ENCODE measurements around the gene MED15. TPM values are rescaled to one million over a fixed set of nuclear protein-coding genes. Genes with fewer than 3 reads are reported as not detected.

The MED15 gene
- total RNA-seq, 3 donors from 2014 or later (not counting 1 experiment from before 2014, with no cell fraction given): 269 to 291 (median 270) TPM

GRCh38 chr22:20636945-20637344, 129.5 kb downstream of the MED15 start:
- H3K4me1 ChIP-seq (ENCODE audit: control insufficient read depth, insufficient read depth, low read length): peaks cover 15% of the 10 kb centered on the region
- ATAC-seq (no peak), DNase-seq (no peak)
- H3K27me3 ChIP-seq (ENCODE audit: control insufficient read depth, insufficient read depth, low read length): no peaks in the 10 kb centered on the region
- H3K27ac ChIP-seq (ENCODE audit: low read length): no peak overlapping the region
- H3K27ac Mint-ChIP-seq: no peak overlapping the region
- no peak for TF ChIP-seq CTCF (IDR thresholded peaks at IDR 0.05)
- H3K4me1 Mint-ChIP-seq: peaks cover 4 to 6% of the 10 kb centered on the region in 2 donors
- WGBS (ENCODE audit: insufficient coverage): 85% methylated on average over 2 of the region's 2 CpGs
- no peaks in the 10 kb centered on the region for H3K36me3 Mint-ChIP-seq
- H3K9me3 Mint-ChIP-seq: no peaks in the 10 kb centered on the region
- H3K9me3 ChIP-seq (ENCODE audit: control insufficient read depth, insufficient read depth, low read length): no peaks in the 10 kb centered on the region
- no peaks in the 10 kb centered on the region for H3K36me3 ChIP-seq (ENCODE audit: control insufficient read depth, insufficient read depth, low read length)
- H3K4me3 ChIP-seq (ENCODE audit: low read length): no peak overlapping the region
- intact Hi-C loops (cut with micrococcal nuclease): no loop called here
- no peak overlapping the region for H3K4me3 Mint-ChIP-seq
- H3K27me3 Mint-ChIP-seq (ENCODE audit: low read depth in 2 of 2): peaks cover 0 to 11% of the 10 kb centered on the region in 2 donors

Other genes starting within 250 kb of the MED15 start
- gene RTN4R, start 239.3 kb upstream of the MED15 start, total RNA-seq: 1 to 10 TPM; 1.2 to 2.9 (median 1.6) TPM
- gene DGCR6L, start 187.6 kb upstream of the MED15 start, total RNA-seq: 10 to 100 TPM; 20.3 to 34.3 (median 33.0) TPM
- 10 to 100 TPM in 2 of 3 donors, 1 to 10 TPM in 1; 7.7 to 18.2 (median 10.4) TPM for gene ZNF74, start 113.5 kb upstream of the MED15 start, total RNA-seq
- gene SCARF2, start 69.8 kb upstream of the MED15 start, total RNA-seq: 1 to 10 TPM; 1.8 to 3.5 (median 2.9) TPM
- 10 to 100 TPM; 26.5 to 53.0 (median 31.0) TPM for gene KLHL22, start 11.8 kb upstream of the MED15 start, total RNA-seq